ENCODE measurements around the gene ENPEP. TPM values are rescaled to one million over a fixed set of nuclear protein-coding genes. Genes with fewer than 3 reads are reported as not detected.

The ENPEP gene
- total RNA-seq, 1 donor from 2014 or later, result 1.7 TPM

- H3K36me3 ChIP-seq, result no peaks in the 10 kb centered on the region
- TF ChIP-seq CTCF (IDR thresholded peaks at IDR 0.05), result no peak
- intact Hi-C loops (cut with DNase I), result no loop called here
- no peak overlapping the region for H3K27ac ChIP-seq
- H3K9me3 ChIP-seq, result no peaks in the 10 kb centered on the region
- DNase-seq (ENCODE audit: low spot score in 2 of 2), result no peak
- H3K4me1 ChIP-seq, result no peaks in the 10 kb centered on the region
- H3K27me3 ChIP-seq, result no peaks in the 10 kb centered on the region
- H3K4me3 ChIP-seq, result no peak overlapping the region
These were observed 26.0 kb upstream of the ENPEP start for GRCh38 chr4:110449947-110450346.

- no peak overlapping the region for H3K27ac ChIP-seq
- no peaks in the 10 kb centered on the region for H3K27me3 ChIP-seq
- no peak for DNase-seq (ENCODE audit: low spot score in 2 of 2)
- H3K9me3 ChIP-seq, result no peaks in the 10 kb centered on the region
- intact Hi-C loops (cut with DNase I), result no loop called here
- no peak overlapping the region for H3K4me3 ChIP-seq
- no peaks in the 10 kb centered on the region for H3K4me1 ChIP-seq
- H3K36me3 ChIP-seq, result no peaks in the 10 kb centered on the region
- TF ChIP-seq CTCF (IDR thresholded peaks at IDR 0.05), result no peak
These were observed 23.4 kb upstream of the ENPEP start for GRCh38 chr4:110452546-110452945.

- intact Hi-C loops (cut with DNase I), result no loop called here
- Histone ChIP-seq H3K9me3 (no peaks in the 10 kb centered on the region), H3K27me3 (no peaks in the 10 kb centered on the region), H3K4me1 (no peaks in the 10 kb centered on the region), H3K27ac (no peak overlapping the region), H3K4me3 (no peak overlapping the region), H3K36me3 (no peaks in the 10 kb centered on the region)
- no peak for DNase-seq (ENCODE audit: low spot score in 2 of 2)
- no peak for TF ChIP-seq CTCF (IDR thresholded peaks at IDR 0.05)
These were observed 21.5 kb upstream of the ENPEP start for GRCh38 chr4:110454441-110454840.

- H3K27me3 ChIP-seq, result no peaks in the 10 kb centered on the region
- H3K9me3 ChIP-seq, result no peaks in the 10 kb centered on the region
- intact Hi-C loops (cut with DNase I), result no loop called here
- no peak for DNase-seq (ENCODE audit: low spot score in 2 of 2)
- no peak overlapping the region for H3K27ac ChIP-seq
- TF ChIP-seq CTCF (IDR thresholded peaks at IDR 0.05), result no peak
- no peaks in the 10 kb centered on the region for H3K4me1 ChIP-seq
- no peak overlapping the region for H3K4me3 ChIP-seq
- H3K36me3 ChIP-seq, result no peaks in the 10 kb centered on the region
These were observed 17.3 kb upstream of the ENPEP start for GRCh38 chr4:110458494-110459266.

GRCh38 chr4:110460074-110460746 is 15.7 kb upstream of the ENPEP start:
- H3K27me3 ChIP-seq, result no peaks in the 10 kb centered on the region
- H3K4me1 ChIP-seq, result no peaks in the 10 kb centered on the region
- no peak for TF ChIP-seq CTCF (IDR thresholded peaks at IDR 0.05)
- no peak overlapping the region for H3K4me3 ChIP-seq
- no peak for DNase-seq (ENCODE audit: low spot score in 2 of 2)
- intact Hi-C loops (cut with DNase I), result no loop called here
- H3K36me3 ChIP-seq, result no peaks in the 10 kb centered on the region
- no peaks in the 10 kb centered on the region for H3K9me3 ChIP-seq
- H3K27ac ChIP-seq, result no peak overlapping the region

All from ascending aorta (tissue), 2 donors.